ENCODE data around the gene UGT1A10.

DNA sequence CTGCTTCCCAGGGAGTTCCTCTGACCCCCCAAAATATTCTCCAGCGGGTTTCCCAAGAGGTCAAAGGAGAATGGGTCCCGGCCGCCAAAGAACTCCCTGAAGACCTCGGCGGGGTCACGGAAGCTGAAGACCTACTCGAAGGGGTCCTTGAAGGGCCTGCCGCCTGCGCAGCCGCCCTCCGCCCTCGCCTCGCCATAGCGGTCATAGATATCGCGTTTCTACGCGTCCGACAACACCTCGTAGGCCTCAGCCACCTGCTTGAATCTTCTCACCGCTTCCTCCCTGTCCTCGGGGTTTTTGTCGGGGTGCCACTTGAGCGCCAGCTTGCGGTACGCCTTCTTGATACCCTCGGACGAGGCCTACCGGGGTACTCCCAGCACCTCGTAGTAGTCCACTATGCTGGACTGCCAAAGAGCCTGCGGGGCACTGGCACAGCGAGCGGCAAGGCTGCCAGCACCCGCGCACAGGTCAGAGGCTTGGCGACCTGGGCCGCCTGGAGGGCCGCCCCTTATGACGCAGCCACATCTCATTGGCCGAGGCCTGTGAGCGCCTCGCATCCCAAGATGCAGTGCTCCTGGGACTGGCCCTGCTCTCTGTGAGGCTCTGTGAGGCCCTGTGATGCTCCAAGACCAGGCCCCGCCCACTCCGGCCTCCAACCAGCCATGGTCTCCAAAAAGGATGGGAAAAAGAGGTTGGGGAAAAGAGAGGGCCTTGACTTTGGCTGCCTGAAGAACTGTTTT, 118.8 kb downstream of the UGT1A10 start:
- TF ChIP-seq POLR2AphosphoS5 (IDR thresholded peaks at IDR 0.05; ENCODE audit: low read depth): no peak
- TF ChIP-seq, protein P1, sequence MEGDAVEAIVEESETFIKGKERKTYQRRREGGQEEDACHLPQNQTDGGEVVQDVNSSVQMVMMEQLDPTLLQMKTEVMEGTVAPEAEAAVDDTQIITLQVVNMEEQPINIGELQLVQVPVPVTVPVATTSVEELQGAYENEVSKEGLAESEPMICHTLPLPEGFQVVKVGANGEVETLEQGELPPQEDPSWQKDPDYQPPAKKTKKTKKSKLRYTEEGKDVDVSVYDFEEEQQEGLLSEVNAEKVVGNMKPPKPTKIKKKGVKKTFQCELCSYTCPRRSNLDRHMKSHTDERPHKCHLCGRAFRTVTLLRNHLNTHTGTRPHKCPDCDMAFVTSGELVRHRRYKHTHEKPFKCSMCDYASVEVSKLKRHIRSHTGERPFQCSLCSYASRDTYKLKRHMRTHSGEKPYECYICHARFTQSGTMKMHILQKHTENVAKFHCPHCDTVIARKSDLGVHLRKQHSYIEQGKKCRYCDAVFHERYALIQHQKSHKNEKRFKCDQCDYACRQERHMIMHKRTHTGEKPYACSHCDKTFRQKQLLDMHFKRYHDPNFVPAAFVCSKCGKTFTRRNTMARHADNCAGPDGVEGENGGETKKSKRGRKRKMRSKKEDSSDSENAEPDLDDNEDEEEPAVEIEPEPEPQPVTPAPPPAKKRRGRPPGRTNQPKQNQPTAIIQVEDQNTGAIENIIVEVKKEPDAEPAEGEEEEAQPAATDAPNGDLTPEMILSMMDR (IDR thresholded peaks at IDR 0.05; ENCODE audit: insufficient read depth, low read length): no peak

Data from HL-60 (cell line).